OCI-LY1 (cell line): ENCODE measurements around the gene SLC46A1.

Source experiments
- H2AFZ ChIP-seq: fragments of 200-600 bp; sonication (generic), shearing (Covaris generic); 2 replicates; pipeline ENCODE4 v1.6.0; 2014; ENCODE audit warnings: antibody characterized with exemption, mild to moderate bottlenecking, low read length
- H3F3A ChIP-seq: fragments of 200-600 bp; sonication (generic), shearing (Covaris generic); 2 replicates; pipeline ENCODE4 v1.6.0; 2014; ENCODE audit warnings: mild to moderate bottlenecking, antibody characterized with exemption, low read length, moderate library complexity; ENCODE audit not compliant: insufficient read depth
- H3K27ac ChIP-seq: fragments of 200-600 bp; sonication (generic); 2 replicates; pipeline ENCODE4 v1.5.1; 2014; ENCODE audit warnings: low read length, mixed run types, mild to moderate bottlenecking, low read depth; ENCODE audit not compliant: poor library complexity, severe bottlenecking
- H3K27me3 ChIP-seq: fragments of 200-600 bp; sonication (generic); 2 replicates; pipeline ENCODE4 v1.6.0; 2014; ENCODE audit warnings: antibody characterized with exemption, mild to moderate bottlenecking, low read length, moderate library complexity; ENCODE audit not compliant: insufficient read depth
- H3K36me3 ChIP-seq: fragments of 200-600 bp; sonication (generic); 2 replicates; pipeline ENCODE4 v1.6.1; 2014; ENCODE audit warnings: mild to moderate bottlenecking, antibody characterized with exemption, low read length, moderate library complexity, mixed read lengths; ENCODE audit not compliant: insufficient read depth
- H3K4me1 ChIP-seq: fragments of 200-600 bp; sonication (generic); 2 replicates; pipeline ENCODE4 v1.5.1; 2014; ENCODE audit warnings: mild to moderate bottlenecking, low read length, moderate library complexity; ENCODE audit not compliant: insufficient read depth, severe bottlenecking
- H3K4me2 ChIP-seq: fragments of 200-600 bp; sonication (generic), shearing (Covaris generic); 2 replicates; pipeline ENCODE4 v1.6.1; 2014; ENCODE audit warnings: low read length
- H3K4me3 ChIP-seq: fragments of 200-600 bp; sonication (generic); 2 replicates; pipeline ENCODE4 v1.5.1; 2014; ENCODE audit warnings: low read length, low read depth, mild to moderate bottlenecking, mixed read lengths; ENCODE audit not compliant: poor library complexity, severe bottlenecking
- H3K79me2 ChIP-seq: fragments of 200-600 bp; shearing (Covaris generic); 2 replicates; pipeline ENCODE4 v1.6.1; 2016; ENCODE audit warnings: mixed run types, low read length, mixed read lengths; ENCODE audit not compliant: insufficient read depth
- H3K9ac ChIP-seq: fragments of 200-600 bp; sonication (generic), shearing (Covaris generic); 2 replicates; pipeline ENCODE4 v1.6.1; 2014; ENCODE audit warnings: mild to moderate bottlenecking, low read length, mixed read lengths
- H3K9me2 ChIP-seq: fragments of 200-600 bp; sonication (generic), shearing (Covaris generic); 2 replicates; pipeline ENCODE4 v1.6.1; 2014; ENCODE audit warnings: low read depth, mild to moderate bottlenecking, low read length, mixed read lengths
- H3K9me3 ChIP-seq: fragments of 200-600 bp; shearing (Covaris generic); 2 replicates; pipeline ENCODE4 v1.6.1; 2014; ENCODE audit warnings: low read length, mixed read lengths
- H4K20me1 ChIP-seq: fragments of 200-600 bp; sonication (generic), shearing (Covaris generic); 2 replicates; pipeline ENCODE4 v1.6.0; 2016; ENCODE audit warnings: mild to moderate bottlenecking, low read length; ENCODE audit not compliant: insufficient read depth
- CTCF ChIP-seq: fragments of 200-600 bp; sonication (generic), shearing (Covaris generic); IDR thresholded peaks from 2 replicates; pipeline ENCODE4 v1.5.1; 2017; ENCODE audit warnings: mild to moderate bottlenecking, antibody characterized with exemption, low read length, moderate library complexity, mixed read lengths
- EZH2 ChIP-seq: fragments of 200-600 bp; sonication (generic), shearing (Covaris generic); IDR thresholded peaks from 2 replicates; pipeline ENCODE4 v1.8.0; 2017; ENCODE audit warnings: borderline replicate concordance, mixed run types, mild to moderate bottlenecking, antibody characterized with exemption, low read length, moderate library complexity, mixed read lengths

SLC46A1 gene

GRCh38 chr17:28364665-28365363 lies 41.2 kb downstream of the SLC46A1 start, which contains the start of gene SEBOX:
Gene SEBOX (minus strand): TSS chr17:28365199. CDS start chr17:28365151, 48 bp downstream.
- no peaks in the 10 kb centered on the region for H3F3A ChIP-seq
- H3K36me3 ChIP-seq: peaks cover 35% of the 10 kb centered on the region
- no peaks in the 10 kb centered on the region for H3K9me3 ChIP-seq
- no peak within 1 kb of the TSS for H2AFZ ChIP-seq
- H3K79me2 ChIP-seq: no peaks in the 10 kb centered on the region
- no peak within 1 kb of the TSS for H3K27ac ChIP-seq
- no peaks in the 10 kb centered on the region for H4K20me1 ChIP-seq
- H3K4me1 ChIP-seq: no peaks in the 10 kb centered on the region
- TF ChIP-seq EZH2: no peak
- no peak for TF ChIP-seq CTCF
- no peaks in the 10 kb centered on the region for H3K27me3 ChIP-seq
- no peak within 1 kb of the TSS for H3K4me3 ChIP-seq
- H3K4me2 ChIP-seq: no peak within 1 kb of the TSS
- H3K9ac ChIP-seq: no peak within 1 kb of the TSS
- no peaks in the 10 kb centered on the region for H3K9me2 ChIP-seq

DNA sequence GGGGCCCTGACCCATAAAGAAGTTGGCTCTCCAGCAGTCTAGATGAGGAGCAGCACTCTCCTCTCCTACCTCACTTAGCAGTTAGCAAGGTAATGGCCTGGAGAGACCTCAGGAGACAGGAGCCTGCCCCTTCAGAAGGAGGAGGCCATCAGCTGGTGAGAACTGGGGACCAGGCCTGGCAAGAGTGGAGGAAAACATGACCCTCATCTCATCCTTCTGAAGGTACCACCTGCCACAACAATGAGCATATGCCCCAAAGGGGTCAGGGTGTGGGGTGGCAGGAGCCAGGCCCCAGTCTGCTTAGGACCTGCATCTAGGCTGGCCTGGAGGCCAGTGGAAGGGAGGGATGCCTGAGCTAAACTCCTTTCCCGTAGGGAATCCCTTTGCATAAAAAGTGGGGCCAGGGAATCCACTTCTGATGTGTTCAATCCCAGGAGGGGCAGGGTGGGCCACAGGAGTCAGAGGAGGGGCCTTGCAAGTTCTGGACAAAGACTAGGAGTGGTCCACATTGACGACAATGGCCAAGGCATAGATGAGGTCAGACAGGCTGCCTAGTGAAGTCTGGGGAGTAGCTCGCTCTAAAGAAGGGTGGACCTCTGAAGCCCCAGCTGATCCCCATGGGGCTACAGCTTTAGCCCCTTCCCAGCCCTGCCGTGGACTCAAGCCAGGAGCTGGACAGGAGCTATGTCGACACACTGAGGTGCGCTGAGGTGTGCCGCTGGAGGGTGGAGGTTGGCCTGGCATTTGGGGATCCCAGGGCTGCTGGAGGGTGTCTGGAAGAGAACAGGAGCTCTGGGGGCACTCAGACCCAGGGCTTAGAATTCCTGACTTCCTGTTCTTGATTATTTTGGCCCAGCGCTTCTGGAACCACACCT lies 42.0 kb downstream of the SLC46A1 start:
- Histone ChIP-seq H3F3A (no peaks in the 10 kb centered on the region), H3K4me3 (no peak overlapping the region), H2AFZ (no peak overlapping the region), H4K20me1 (no peaks in the 10 kb centered on the region), H3K27me3 (no peaks in the 10 kb centered on the region), H3K79me2 (no peaks in the 10 kb centered on the region), H3K9me2 (no peaks in the 10 kb centered on the region), H3K4me2 (no peak overlapping the region), H3K36me3 (peaks cover 40% of the 10 kb centered on the region), H3K4me1 (no peaks in the 10 kb centered on the region), H3K9ac (no peak overlapping the region), H3K27ac (no peak overlapping the region), H3K9me3 (no peaks in the 10 kb centered on the region)
- TF ChIP-seq EZH2: no peak
- TF ChIP-seq CTCF: no peak

- Histone ChIP-seq H4K20me1 (no peaks in the 10 kb centered on the region), H3K4me1 (peaks cover 6% of the 10 kb centered on the region), H3K79me2 (peaks cover 2% of the 10 kb centered on the region; the same call in 1 of the 2 replicates), H3K27me3 (no peaks in the 10 kb centered on the region), H3F3A (no peaks in the 10 kb centered on the region), H3K9ac (no peak overlapping the region), H3K27ac (no peak overlapping the region), H3K4me3 (no peak overlapping the region), H3K9me3 (no peaks in the 10 kb centered on the region), H3K36me3 (peaks cover 41% of the 10 kb centered on the region), H3K9me2 (no peaks in the 10 kb centered on the region), H2AFZ (no peak overlapping the region), H3K4me2 (no peak overlapping the region)
- TF ChIP-seq CTCF: no peak
- no peak for TF ChIP-seq EZH2
These were observed 42.8 kb downstream of the SLC46A1 start for GRCh38 chr17:28363186-28363585.
